Uterine smooth muscle cell (primary cell): ENCODE data around the gene ARHGAP29. TPM values are rescaled to one million over a fixed set of nuclear protein-coding genes. Genes with fewer than 3 reads are reported as not detected.

Source experiments
- total RNA-seq: library from RNA; depleted of rRNA; stranded (reverse); fragments of >200 nt; gene quantifications from 2 replicates; pipeline ENCODE4 v1.2.3, GENCODE V29; 2014

Gene ARHGAP29
- total RNA-seq = 100 and 150 TPM in 2 replicates

GRCh38 chr1:94237291-94238226, at the start of gene ARHGAP29:
TSS of gene ARHGAP29 (minus strand) at chr1:94237584. CDS start at chr1:94231611, 5,973 bp downstream.

Other genes starting within 250 kb of the ARHGAP29 start
- gene ABCA4, start 116.4 kb downstream of the ARHGAP29 start, total RNA-seq = 0.12 and 0.22 TPM in 2 replicates
- gene ABCD3, start 180.8 kb upstream of the ARHGAP29 start, total RNA-seq = 44.1 and 44.7 TPM in 2 replicates